ENCODE data around the gene CDHR3.
"Not testable (repeated sequence)": the region's sequence is repeated elsewhere in the genome, so short reads cannot be mapped to it uniquely, and the experiment has no call there.

Gene CDHR3

DNA sequence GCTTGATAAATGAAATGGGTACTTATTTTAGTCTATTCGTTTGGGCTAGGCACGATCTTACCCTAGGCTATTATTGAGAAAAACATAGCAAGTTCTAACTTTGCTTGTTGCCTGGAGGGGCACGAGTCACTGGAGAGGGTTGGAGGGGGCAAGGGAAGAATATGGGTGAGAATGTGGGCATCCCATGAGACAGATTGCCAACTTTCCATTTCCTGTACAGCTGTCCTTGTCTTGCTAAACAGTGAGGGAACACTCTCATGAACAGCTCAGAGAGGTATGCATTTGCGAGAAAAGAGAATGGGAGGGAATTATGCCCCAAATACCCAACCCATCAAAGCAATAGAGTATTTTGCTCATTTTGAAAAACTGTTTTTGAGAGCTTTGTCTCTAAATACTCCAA lies 9.2 kb downstream of the CDHR3 start:
- DNase-seq: no peak

DNA sequence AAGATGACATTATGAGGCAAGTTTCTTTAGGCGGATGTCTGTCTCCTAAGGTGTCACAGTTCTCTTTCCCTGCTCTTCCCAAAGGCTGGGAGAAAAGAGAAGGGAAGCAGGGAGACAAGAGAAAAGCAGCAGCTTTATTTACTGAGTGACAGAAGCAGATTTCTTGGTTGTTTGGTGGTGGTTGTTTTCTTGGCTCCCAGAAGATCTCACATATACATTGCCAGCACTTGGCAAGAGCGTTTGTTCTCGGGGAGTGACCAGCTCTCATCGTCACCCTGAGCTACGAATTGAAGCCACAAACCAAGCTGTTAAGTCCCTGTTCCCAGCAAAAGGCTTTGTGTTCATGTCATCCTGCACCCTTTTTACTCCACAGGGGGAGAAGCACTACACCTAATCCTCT lies 11.4 kb downstream of the CDHR3 start:
- DNase-seq: no peak

GRCh38 chr7:105975770-105976417 lies 12.8 kb downstream of the CDHR3 start:
- DNase-seq: no peak

DNA sequence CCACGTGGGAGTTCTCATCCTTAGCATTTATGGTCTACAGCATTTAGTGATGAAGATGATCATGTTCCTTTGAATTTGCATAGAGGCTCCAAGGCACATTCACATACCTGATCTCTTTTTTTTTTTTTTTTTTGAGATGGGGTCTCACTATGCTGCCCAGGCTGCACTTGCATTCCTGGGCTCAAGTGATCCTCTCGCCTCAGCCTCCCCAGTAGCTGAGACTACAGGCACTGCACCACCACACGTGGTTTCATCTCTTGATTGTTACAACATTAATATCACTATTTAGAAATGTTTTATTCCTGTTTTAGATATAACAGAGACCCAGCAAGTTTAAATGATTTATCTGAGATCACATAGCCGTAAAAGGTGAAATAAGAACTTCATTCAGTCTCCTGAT lies 13.8 kb downstream of the CDHR3 start:
- DNase-seq: no peak

DNA sequence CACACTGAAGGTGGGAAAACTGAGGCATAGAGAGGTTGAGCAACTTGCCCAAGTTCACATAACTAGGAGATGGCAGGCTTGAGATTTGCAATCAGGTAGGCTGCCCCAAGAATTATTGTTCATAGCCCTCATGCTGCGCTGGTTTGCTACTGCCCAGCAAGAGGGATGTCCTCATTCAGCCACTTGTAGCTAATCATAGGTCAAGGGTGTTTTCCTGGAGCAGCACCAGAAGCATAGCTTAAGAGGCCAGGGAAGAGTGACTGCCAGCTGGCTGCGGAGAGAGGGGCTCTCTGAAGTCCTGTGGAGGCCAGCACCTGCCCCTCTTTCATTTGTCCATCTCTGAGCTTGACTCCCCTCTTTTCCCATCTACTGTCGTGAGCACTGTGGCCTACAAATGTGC lies 15.0 kb downstream of the CDHR3 start:
- DNase-seq: no peak

- no peak for DNase-seq
These were observed 15.9 kb downstream of the CDHR3 start for GRCh38 chr7:105978974-105979373.

GRCh38 chr7:105979405-105979804 lies 16.3 kb downstream of the CDHR3 start:
- DNase-seq: no peak

DNA sequence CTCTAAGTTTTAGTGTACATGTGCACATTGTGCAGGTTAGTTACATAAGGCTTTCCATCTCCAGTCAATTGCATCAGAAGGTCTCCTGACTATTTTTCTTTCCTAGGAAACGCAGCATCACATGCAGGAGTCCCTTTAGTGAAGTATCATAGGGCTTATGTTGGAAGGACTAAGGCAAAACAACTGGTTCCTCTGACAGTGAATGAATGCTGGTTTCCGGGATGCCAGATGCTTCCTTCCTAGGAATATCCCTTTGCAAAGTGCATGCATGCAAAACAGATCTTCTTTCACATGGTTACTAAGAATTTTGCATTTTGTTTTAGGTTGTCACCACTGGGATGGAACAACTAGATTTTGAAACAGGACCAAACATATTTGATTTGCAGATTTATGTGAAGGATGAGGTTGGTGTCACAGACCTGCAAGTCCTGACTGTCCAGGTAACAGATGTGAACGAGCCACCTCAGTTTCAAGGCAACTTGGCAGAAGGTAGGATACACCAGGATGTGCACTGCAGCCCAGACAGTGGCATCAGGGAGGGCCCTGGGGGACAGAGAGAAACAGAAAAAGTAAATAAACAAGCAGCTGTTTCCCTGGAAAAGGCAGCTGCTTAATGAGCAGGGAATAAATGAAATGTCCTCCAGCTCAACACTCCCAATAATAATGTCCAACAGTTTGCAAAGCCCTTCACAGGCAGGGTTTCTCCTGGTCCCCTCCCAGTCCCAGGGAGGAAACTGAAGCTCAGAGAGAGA lies 17.8 kb downstream of the CDHR3 start:
- DNase-seq: no peak

- no peak for DNase-seq
These were observed 19.3 kb downstream of the CDHR3 start for GRCh38 chr7:105982388-105982787.

- not testable (repeated sequence) for DNase-seq
These were observed 21.7 kb downstream of the CDHR3 start for GRCh38 chr7:105984808-105985207.

- no peak for DNase-seq
These were observed 22.2 kb downstream of the CDHR3 start for GRCh38 chr7:105985229-105985628.

DNA sequence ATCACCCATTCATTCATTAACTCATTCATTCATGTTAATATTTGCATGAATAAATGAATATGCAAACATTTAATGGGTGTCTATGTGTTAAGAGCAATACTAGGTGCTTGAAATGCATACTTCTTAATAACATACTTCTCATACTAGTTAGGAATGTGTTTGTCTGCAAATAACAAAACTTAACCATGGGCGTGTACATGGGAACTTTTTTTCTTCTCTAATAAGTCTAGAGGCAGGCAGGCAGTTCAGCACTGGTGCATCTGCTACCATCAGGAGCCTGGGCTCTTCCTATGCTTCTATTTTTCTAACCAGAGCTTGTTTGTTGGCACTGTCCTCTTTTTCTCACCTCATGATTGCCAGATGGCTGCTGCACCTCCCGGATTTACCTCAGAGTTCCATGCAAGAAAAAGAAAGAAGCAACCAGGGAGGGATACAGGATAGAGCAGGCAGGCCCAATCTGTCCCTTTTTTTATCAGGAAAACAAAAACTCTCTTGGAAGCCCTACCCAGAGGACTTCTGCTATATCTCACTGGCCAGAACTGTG lies 22.7 kb downstream of the CDHR3 start:
- DNase-seq: no peak

DNA sequence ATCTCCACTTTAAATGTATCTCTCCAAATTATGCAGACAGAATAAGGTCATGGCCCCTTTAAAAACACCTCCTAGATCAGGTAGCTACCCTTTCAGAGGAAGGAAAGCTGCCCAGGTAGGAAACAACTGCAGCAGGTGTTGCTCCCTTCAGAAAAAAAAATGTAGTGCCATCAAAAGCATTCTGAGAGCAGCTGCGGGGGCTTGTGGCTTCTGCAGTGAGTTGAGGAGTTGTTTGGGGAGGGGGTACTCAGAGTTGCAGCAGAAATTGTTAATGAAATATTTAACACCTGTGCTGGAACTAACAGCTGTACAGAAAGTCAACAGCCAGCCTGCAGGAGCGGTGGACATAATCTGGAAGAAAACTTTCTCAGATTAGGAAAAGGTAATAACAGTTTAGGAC lies 24.0 kb downstream of the CDHR3 start:
- DNase-seq: no peak

- DNase-seq: no peak
These were observed 25.2 kb downstream of the CDHR3 start for GRCh38 chr7:105988276-105988675.

DNA sequence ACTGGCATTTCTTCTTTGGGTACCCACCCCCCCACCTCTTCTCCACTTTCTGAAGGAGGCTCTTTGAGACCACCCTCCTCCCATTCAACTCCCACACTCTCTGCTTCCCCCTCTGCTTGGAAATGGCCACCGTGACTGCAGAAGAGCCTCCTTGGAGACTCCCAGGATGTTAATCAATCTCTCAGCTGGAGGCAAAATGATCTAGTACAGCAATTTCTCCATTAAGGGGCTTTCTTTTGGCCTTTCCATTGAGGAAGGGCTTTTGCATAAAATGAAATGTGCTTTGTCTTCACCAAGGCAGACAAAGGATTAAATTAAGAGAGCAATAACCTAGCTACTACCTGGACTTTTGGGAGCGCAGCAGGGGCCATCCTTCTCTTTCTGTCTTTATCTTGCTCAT lies 26.1 kb downstream of the CDHR3 start:
- DNase-seq: no peak

DNA sequence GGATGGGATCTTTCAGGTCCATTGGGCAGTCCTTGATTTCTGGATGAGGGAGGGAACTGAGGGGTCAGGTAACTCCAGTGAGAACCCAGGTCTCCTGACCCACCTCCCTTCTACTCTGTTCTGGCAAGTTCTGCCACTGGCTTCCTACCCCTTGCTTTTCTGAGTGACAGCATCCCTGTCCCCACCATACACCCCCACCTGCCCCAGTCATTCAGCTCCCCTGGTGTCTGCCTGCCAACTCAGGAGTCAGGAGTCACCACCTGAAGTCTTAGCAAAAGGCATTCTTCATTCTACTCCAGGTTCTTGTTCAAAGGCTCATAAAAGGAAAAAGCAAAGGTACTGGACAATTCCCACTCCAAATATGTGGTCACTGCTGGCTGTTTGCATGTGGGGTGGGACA lies 26.6 kb downstream of the CDHR3 start:
- DNase-seq: no peak

DNA sequence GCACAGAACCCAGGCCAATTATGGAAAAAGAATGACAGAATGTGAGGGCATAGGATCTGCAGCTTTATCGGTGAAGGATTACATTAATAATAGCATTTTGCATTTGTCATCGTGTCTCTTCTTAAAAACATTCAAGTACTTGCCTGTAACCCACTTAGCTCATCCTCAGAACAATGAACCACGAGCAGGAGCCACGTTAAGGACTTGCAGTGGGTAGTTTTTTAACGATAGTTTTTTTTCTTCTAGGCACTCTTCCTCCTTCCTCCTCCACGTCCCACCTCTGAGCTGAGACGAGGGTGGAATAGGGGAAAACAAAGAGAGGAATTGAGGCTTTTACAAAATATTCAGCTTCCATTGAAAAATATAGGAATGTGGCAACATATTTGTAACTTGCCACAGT lies 27.1 kb downstream of the CDHR3 start:
- no peak for DNase-seq

- DNase-seq: no peak
These were observed 27.8 kb downstream of the CDHR3 start for GRCh38 chr7:105990727-105991453.

GRCh38 chr7:105992905-105993304 lies 29.8 kb downstream of the CDHR3 start:
- no peak for DNase-seq

GRCh38 chr7:105996860-105997737 lies 34.0 kb downstream of the CDHR3 start:
- DNase-seq: no peak

DNA sequence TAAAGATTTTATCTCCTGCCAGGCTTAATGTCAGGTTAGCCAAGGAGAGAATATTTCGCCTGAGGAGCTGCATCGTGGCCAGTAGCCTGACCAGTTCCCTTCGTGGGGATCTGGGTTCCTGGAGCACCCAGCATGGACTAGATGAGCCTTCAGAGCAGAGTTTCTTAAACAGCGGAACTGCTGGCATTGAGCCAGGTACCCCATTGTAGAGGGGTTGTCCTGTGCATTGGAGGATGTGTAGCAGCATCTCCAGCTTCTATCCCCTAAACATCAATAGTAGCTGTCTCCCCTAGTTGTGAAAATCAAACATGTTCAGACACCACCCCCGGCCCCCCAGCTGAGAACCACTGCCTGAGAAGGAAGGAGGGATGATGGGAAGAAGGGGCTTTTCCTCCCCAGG lies 36.2 kb downstream of the CDHR3 start:
- DNase-seq: no peak

DNA sequence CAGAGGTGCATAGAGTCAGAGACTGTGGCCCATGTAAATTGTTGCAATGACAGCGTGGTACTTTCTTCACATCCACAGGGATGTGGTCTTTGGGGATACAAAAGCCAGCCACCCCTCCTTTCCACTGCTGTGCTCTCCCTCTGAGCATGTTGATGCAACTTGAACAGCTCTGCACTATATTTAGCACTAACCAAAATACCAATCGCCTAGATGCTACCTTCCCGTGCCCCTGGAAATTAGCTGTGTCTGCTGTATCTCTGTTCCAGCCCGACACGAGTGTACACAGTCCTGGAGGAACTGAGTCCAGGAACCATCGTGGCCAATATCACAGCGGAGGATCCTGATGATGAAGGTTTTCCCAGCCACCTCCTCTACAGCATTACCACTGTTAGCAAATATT lies 38.1 kb downstream of the CDHR3 start:
- no peak for DNase-seq

- DNase-seq: no peak
These were observed 38.8 kb downstream of the CDHR3 start for GRCh38 chr7:106001886-106002285.
